H9 (cell line): ENCODE measurements around the gene SEMA6A. TPM values are rescaled to one million over a fixed set of nuclear protein-coding genes. Genes with fewer than 3 reads are reported as not detected.

ENCODE experiments used
- DNase-seq: peaks from one replicate; pipeline ENCODE4 v3.0.0-alpha.2; 2017
- H2AFZ ChIP-seq: one replicate; pipeline ENCODE4 v1.6.1; 2013; ENCODE audit warnings: mild to moderate bottlenecking, low read length, control low read depth, moderate library complexity
- H2AK5ac ChIP-seq: 2 replicates; pipeline ENCODE4 v1.6.1; 2013; ENCODE audit warnings: low read length, control low read depth, mixed read lengths; ENCODE audit not compliant: insufficient read length
- H2BK120ac ChIP-seq: one replicate; pipeline ENCODE4 v1.6.1; 2013; ENCODE audit warnings: low read depth, mild to moderate bottlenecking, low read length, control low read depth, inconsistent platforms; ENCODE audit not compliant: poor library complexity, severe bottlenecking
- H2BK12ac ChIP-seq: 2 replicates; pipeline ENCODE4 v1.6.1; 2013; ENCODE audit warnings: low read length, control low read depth, mixed read lengths, low read depth; ENCODE audit not compliant: insufficient read length
- H2BK15ac ChIP-seq: 2 replicates; pipeline ENCODE4 v1.6.1; 2013; ENCODE audit warnings: low read depth, low read length, control low read depth
- H2BK20ac ChIP-seq: one replicate; pipeline ENCODE4 v1.6.1; 2013; ENCODE audit warnings: low read depth, mild to moderate bottlenecking, low read length, control low read depth, inconsistent platforms; ENCODE audit not compliant: poor library complexity, severe bottlenecking
- H2BK5ac ChIP-seq: 2 replicates; pipeline ENCODE4 v1.6.1; 2013; ENCODE audit warnings: low read length, control low read depth, mixed read lengths; ENCODE audit not compliant: insufficient read length
- H3K14ac ChIP-seq: 2 replicates; pipeline ENCODE4 v1.6.1; 2013; ENCODE audit warnings: low read length, control low read depth; ENCODE audit not compliant: insufficient read depth
- H3K18ac ChIP-seq: 2 replicates; pipeline ENCODE4 v1.6.1; 2013; ENCODE audit warnings: low read depth, mild to moderate bottlenecking, mixed read lengths, low read length, control low read depth; ENCODE audit not compliant: insufficient read length
- H3K23ac ChIP-seq: 2 replicates; pipeline ENCODE4 v1.6.1; 2013; ENCODE audit warnings: low read length, control low read depth, mixed read lengths, low read depth; ENCODE audit not compliant: insufficient read length
- H3K23me2 ChIP-seq: 2 replicates; pipeline ENCODE4 v1.6.1; 2013; ENCODE audit warnings: low read depth, mild to moderate bottlenecking, mixed read lengths, low read length, control low read depth; ENCODE audit not compliant: insufficient read length, poor library complexity, severe bottlenecking
- H3K27ac ChIP-seq: 2 replicates; pipeline ENCODE4 v1.5.1; 2013; ENCODE audit warnings: low read length, control low read depth, mixed read lengths, low read depth; ENCODE audit not compliant: insufficient read length
- H3K27me3 ChIP-seq: 2 replicates; pipeline ENCODE4 v1.6.1; 2013; ENCODE audit warnings: low read length, control low read depth, inconsistent platforms; ENCODE audit not compliant: insufficient read depth
- H3K4ac ChIP-seq: 2 replicates; pipeline ENCODE4 v1.6.1; 2013; ENCODE audit warnings: low read depth, mild to moderate bottlenecking, control low read depth, inconsistent platforms, low read length, moderate library complexity
- H3K4me1 ChIP-seq: 2 replicates; pipeline ENCODE4 v1.6.1; 2013; ENCODE audit warnings: low read length, control low read depth, inconsistent platforms; ENCODE audit not compliant: insufficient read depth
- H3K4me2 ChIP-seq: 2 replicates; pipeline ENCODE4 v1.6.1; 2013; ENCODE audit warnings: low read length, control low read depth, mixed read lengths; ENCODE audit not compliant: insufficient read length, insufficient read depth
- H3K56ac ChIP-seq: 2 replicates; pipeline ENCODE4 v1.6.1; 2013; ENCODE audit warnings: low read depth, mild to moderate bottlenecking, mixed read lengths, low read length, control low read depth; ENCODE audit not compliant: insufficient read length
- H3K79me1 ChIP-seq: 2 replicates; pipeline ENCODE4 v1.6.1; 2013; ENCODE audit warnings: low read depth, mild to moderate bottlenecking, moderate library complexity, low read length, control low read depth, inconsistent platforms; ENCODE audit not compliant: insufficient read depth, poor library complexity, severe bottlenecking
- H3K79me2 ChIP-seq: 2 replicates; pipeline ENCODE4 v1.6.1; 2013; ENCODE audit warnings: low read length, control low read depth, inconsistent platforms; ENCODE audit not compliant: insufficient read depth
- H3K9ac ChIP-seq: 2 replicates; pipeline ENCODE4 v1.6.1; 2013; ENCODE audit warnings: low read length, control low read depth, mixed read lengths; ENCODE audit not compliant: insufficient read length; ENCODE audit errors: extremely low read depth
- H3K9me3 ChIP-seq: one replicate; pipeline ENCODE4 v1.6.1; 2013; ENCODE audit warnings: low read depth, low read length, inconsistent platforms; ENCODE audit not compliant: control insufficient read depth
- H3T11ph ChIP-seq: one replicate; pipeline ENCODE4 v1.6.1; 2013; ENCODE audit warnings: mild to moderate bottlenecking, low read length, control low read depth, inconsistent platforms
- H4K20me1 ChIP-seq: one replicate; pipeline ENCODE4 v1.6.1; 2013; ENCODE audit not compliant: control insufficient read depth, insufficient read length, insufficient read depth
- H4K5ac ChIP-seq: 2 replicates; pipeline ENCODE4 v1.6.1; 2013; ENCODE audit warnings: low read depth, mild to moderate bottlenecking, mixed read lengths, low read length, control low read depth; ENCODE audit not compliant: insufficient read length
- H4K8ac ChIP-seq: replicated peaks from 2 replicates; pipeline ENCODE4 v1.6.1; 2013; ENCODE audit warnings: low read length, control low read depth, mixed read lengths, low read depth; ENCODE audit not compliant: insufficient read length
- H4K91ac ChIP-seq: 2 replicates; pipeline ENCODE4 v1.6.1; 2013; ENCODE audit warnings: low read depth, mild to moderate bottlenecking, moderate library complexity, mixed read lengths, low read length, control low read depth; ENCODE audit not compliant: insufficient read length
- H3K27ac Mint-ChIP-seq, 3 experiments: 2 replicates in 2 of 3; 3 replicates in 1 of 3; pipeline ENCODE4 v1.8.0; 2020 to 2021; ENCODE audit warnings: mixed read lengths in 3 of 3, mild to moderate bottlenecking in 1 of 3, moderate library complexity in 1 of 3
- H3K27me3 Mint-ChIP-seq: 2 replicates; pipeline ENCODE4 v1.8.0; 2021; ENCODE audit warnings: low read depth, mild to moderate bottlenecking, moderate library complexity, mixed read lengths
- H3K36me3 Mint-ChIP-seq, 3 experiments: 2 replicates in 2 of 3; 3 replicates in 1 of 3; pipeline ENCODE4 v1.8.0; 2020 to 2021; ENCODE audit warnings: low read depth in 3 of 3, mixed read lengths in 3 of 3; ENCODE audit not compliant: insufficient read depth in 1 of 3
- H3K4me1 Mint-ChIP-seq, 2 experiments: 2 replicates each; pipeline ENCODE4 v1.8.0; 2020; ENCODE audit warnings: mixed read lengths in 2 of 2
- H3K4me3 Mint-ChIP-seq, 2 experiments: 2 replicates in 1 of 2; 3 replicates in 1 of 2; pipeline ENCODE4 v1.8.0; 2020 to 2021; ENCODE audit warnings: mild to moderate bottlenecking in 2 of 2, mixed read lengths in 2 of 2, moderate library complexity in 1 of 2
- H3K9me3 Mint-ChIP-seq, 2 experiments: 2 replicates in 1 of 2; 3 replicates in 1 of 2; pipeline ENCODE4 v1.8.0; 2020; ENCODE audit warnings: mild to moderate bottlenecking in 2 of 2, mixed read lengths in 2 of 2, moderate library complexity in 1 of 2
- CTCF ChIP-seq: fragments of 200-600 bp; sonication (generic); conservative IDR thresholded peaks from 3 replicates; pipeline ENCODE4 v1.8.0; 2021; ENCODE audit warnings: antibody characterized with exemption, mild to moderate bottlenecking
- WGBS: extraction: QIAGEN DNeasy Blood & Tissue Kit; methylation state at CpG from one replicate; pipeline ENCODE4 v1.1.7; 2013; ENCODE audit warnings: missing lambda C conversion rate, low lambda C conversion rate, mixed read lengths; ENCODE audit not compliant: insufficient read length; ENCODE audit errors: extremely low coverage; 5-methylcytosine and 5-hydroxymethylcytosine counted together
- total RNA-seq: library from RNA; stranded (reverse); gene quantifications from 2 replicates; pipeline ENCODE4 v1.2.1, GENCODE V29; 2021

SEMA6A gene
- total RNA-seq, 1 experiment from 2014 or later = 354 TPM

DNA sequence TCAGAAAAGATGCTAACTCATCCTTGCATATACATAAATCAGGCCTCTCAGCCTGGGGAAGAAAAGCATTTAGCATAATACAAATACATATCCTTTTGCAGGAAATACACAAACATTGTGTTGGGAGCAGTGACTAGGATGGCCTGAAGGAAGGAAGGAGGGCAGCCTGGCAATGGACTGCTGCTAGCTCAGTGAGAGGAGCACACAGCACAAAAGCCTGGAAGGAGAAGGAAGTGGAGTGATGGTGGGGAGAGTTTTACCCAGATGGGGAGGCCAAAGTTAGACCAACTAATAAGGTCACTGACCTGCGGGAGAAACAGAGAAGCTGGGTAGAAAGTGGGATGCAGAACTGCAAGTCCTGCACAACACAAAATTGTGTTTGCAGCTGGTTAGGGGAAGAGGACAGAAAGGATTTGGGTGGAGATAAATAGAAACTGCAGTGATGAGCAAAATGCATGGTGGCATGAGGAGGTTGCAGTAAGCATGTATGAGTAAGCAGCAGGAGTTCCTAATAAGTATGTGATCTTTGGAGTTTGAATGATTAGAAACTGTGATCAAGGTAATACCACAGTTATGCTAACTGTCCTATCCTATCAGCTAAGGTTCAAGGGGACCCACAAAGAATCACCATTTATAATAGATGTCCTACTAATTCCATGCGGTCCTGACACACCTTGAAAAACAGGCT, 39.5 kb downstream of the SEMA6A start:
- Mint-ChIP-seq H3K27me3 (no peaks in the 10 kb centered on the region), H3K9me3 (no peaks in the 10 kb centered on the region), H3K4me1 (peaks cover 46 to 63% of the 10 kb centered on the region in 2 experiments), H3K4me3 (no peak overlapping the region), H3K36me3 (peaks cover 1 to 6% (median 3%) of the 10 kb centered on the region in 3 experiments; a peak in 3 of 7 replicates), H3K27ac (no peak overlapping the region)
- no peak for TF ChIP-seq CTCF
- Histone ChIP-seq H3K56ac (no peak overlapping the region), H2BK120ac (no peak overlapping the region), H3K23ac (no peak overlapping the region), H2AFZ (no peak overlapping the region), H3K79me1 (no peaks in the 10 kb centered on the region), H3K9ac (no peak overlapping the region), H4K8ac (no peak overlapping the region), H4K5ac (no peak overlapping the region), H2BK15ac (no peak overlapping the region), H2BK20ac (no peak overlapping the region), H3K79me2 (peaks cover 86% of the 10 kb centered on the region), H4K91ac (no peak overlapping the region), H2BK12ac (no peak overlapping the region), H3K18ac (no peak overlapping the region), H3T11ph (no peak overlapping the region), H2AK5ac (no peak overlapping the region), H3K23me2 (no peaks in the 10 kb centered on the region), H4K20me1 (no peaks in the 10 kb centered on the region), H3K4me2 (no peak overlapping the region), H3K4ac (no peak overlapping the region), H3K4me1 (peaks cover 17% of the 10 kb centered on the region), H3K9me3 (no peaks in the 10 kb centered on the region), H3K27ac (no peak overlapping the region), H3K27me3 (no peaks in the 10 kb centered on the region), H3K14ac (no peak overlapping the region), H2BK5ac (no peak overlapping the region)
- WGBS = no CpG with 5 or more reads among the region's 2 CpGs
- no peak for DNase-seq
